Right lung (tissue), 5 donors: ENCODE data around the gene ADCY5. TPM values are rescaled to one million over a fixed set of nuclear protein-coding genes. Genes with fewer than 3 reads are reported as not detected.
A peak's percentile ranks its signal among the peaks of the same experiment; 100 is the strongest.

Source experiments
- DNase-seq, 2 donors: peaks; one replicate each; pipeline ENCODE4 v3.0.0-alpha.2; 2013
- polyA plus RNA-seq, 5 donors: library from polyadenylated mRNA; unstranded; fragments of 120-200 nt; gene quantifications; one replicate each; pipeline versions ENCODE4 v1.2.1 to v1.2.3, GENCODE V29; 2013; ENCODE audit warnings: inconsistent platforms in 1 of 5, low replicate concordance in 1 of 5; ENCODE audit not compliant: insufficient read length in 5 of 5, insufficient read depth in 1 of 5

The ADCY5 gene
- polyA plus RNA-seq, 5 donors: 12.1 to 14.9 (median 13.4) TPM

DNA sequence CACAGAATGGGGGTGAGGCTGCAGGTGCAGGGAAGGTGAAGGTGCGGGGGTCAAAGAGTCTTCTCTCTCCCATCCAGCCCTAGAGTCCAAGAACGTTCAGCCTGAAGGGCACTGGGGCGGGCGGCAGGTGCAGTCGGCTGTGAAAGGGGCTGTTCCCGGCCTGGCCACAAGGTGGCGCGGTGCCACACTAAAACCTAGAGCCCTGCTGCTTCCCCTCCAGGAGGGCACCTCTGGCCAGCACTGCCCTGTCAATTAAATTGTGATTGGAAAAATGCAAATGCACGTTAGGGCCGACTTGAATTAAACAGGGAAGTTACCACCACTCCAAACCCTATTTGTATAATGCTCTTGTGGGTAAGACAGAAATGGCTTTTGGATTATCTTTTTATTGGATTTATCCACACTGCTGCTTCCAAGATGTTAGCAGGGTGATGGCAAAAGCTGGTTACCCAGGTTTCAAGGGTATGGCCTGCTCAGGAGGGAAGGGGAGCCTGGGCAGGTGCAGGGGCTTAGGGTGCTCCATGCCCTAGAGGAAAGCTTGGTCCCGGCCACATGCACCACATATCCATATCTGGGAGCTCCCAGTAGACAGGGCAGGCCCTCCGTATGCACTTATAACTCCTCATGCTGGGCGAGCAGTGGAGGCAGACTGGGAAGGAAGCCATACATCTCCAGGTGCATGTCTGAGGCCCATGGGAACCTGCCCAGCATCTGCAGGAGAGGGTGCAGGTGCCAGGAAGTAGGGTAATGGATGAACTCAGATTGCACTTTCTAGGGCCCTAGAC, 119.8 kb downstream of the ADCY5 start:
- DNase-seq: peak; percentile 42 to 59

DNA sequence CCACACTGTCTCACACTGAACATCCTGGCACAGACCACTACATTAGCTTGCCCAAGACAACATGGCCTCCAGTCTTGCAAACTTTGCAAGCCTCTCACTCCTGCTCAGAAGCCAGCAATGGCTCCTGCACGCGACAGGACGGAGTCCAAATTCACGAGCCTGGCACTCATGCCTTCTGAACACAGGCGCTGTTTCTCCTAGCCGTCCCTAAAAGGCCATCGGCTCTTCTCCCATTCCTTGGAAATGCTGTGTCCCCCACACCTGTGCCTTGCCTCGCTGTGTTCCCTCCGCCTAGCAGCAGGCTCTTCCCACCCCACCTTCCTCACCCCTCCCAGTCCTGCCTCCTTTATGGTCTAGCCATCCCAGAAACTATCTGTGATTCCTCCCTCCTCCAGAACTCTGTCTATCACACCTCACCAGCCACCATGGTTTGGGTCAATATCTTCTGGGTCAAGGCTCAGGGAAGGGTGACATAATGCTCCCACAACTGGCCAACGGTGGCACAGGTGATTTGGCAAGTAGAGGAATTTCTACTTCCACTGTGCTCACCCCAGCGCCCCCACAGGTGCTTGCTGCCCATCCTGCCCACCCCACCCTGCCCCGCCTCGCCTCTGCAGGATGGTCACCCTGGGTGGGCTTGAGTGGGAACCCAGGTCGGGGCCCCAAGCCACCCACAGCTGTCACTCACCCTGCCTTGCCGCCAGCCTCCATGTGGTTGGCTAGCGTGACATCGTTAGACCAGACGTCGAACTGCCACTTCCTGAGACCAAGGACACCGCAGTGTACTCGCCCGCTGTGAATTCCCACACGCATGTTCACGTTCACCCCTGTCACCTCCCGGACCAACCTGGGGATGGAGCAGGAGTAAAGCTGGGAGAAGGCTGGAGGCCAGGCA, 120.7 kb downstream of the ADCY5 start:
- no peak for DNase-seq

DNA sequence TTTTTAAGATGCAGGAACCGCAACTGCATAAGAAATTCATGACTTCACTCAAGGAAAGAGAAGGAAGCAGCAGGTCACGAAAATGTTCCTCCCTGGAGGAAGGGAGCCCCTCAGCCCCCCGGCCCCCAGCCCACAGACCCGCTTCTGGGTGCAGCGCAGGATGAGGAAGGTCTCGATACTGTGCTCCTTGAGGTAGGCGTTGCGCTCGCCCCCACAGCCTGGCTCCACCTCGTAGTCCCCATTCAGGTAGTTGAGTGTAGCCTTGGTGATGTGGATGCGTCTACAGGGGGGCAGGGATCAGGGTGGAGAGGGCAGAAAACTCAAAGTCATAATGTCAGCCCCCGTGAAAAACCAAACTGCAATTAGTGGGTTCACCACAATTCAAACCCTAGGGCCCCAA, 121.4 kb downstream of the ADCY5 start:
- DNase-seq: no peak

DNA sequence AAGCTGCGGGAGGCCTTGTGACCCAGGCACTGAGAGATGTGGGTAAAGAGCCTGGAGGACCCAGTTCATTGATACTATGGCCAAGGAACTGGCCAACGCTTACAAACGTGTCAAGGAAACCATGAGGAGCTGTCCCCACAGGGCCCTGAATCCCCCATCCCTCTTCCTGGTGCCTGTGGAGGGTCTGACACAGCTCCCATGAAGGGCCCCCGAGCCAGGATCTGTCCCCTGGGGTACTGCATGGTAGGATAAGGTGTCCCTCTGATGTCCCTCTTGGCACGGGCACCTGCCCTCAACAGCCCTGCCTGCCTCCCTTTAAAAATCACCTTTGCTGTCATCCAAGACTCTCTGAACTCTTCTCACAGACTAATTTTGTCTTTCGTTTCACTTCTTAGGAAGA, 122.4 kb downstream of the ADCY5 start:
- no peak for DNase-seq

DNA sequence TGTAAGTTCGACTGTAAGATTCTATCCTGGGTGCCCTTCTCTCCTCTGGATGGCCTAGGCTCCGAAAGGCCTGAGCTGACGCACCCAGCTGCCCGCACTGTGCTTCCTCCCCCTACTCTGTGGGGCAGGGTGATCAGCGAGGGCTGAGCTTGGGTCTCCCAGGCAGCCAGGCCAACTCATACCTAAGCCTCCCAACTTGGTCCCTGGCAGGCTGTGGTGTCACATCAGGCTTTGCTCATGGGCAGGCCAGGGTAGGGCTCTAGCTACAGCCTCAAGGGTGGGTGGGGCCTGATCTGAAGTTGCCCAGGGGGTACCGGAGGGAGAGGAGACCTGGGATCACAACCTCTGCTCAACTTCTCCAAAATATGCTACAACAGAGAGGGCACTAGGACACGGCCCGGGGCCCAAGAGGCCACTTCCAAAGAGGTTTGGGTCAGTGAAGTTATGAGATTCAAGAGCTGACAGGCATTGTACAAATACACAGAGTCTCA, 123.1 kb downstream of the ADCY5 start:
- DNase-seq: no peak

DNA sequence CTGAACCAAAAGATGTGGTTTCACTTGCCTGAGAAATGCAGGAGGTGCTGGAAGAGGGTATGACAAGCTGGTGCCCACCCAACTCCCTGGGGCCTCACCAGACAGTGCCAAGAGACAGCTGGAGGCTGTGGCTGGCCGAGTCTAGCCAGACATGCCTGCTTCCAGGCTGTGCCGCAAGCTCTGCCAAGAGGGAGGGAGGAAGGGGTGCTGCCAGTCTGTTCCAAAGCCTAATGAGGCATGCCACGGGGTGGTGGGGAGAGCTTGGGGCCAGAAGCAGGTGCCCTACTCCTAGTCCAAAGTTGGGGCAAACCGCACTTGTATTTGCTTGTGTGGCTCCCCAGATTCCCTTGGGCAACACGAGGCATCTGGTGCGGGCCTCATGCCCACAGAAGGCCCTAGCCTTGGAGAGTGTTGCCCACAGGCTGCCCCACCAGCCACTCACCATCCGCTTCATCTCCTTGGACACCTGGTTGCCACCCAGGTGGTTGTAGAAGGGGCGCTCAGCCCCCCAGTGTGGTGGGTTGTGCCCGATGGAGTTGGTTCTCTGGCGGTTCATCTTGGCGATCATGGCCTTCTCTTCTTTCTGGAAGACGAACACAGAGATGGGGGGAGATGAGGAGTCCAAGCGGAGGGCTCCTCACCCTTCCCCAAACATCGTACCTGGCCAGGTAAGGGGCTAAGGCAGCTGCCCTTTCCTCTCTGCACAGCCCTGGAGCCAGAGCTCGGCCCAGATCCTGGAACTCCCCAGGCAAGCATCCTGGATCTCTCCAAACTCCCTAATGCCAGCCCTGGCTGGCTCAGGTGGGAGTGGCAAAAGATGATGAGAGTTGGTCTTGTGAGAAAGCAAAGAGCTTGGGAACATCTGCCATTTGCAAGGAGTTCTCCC, 123.8 kb downstream of the ADCY5 start:
- no peak for DNase-seq

DNA sequence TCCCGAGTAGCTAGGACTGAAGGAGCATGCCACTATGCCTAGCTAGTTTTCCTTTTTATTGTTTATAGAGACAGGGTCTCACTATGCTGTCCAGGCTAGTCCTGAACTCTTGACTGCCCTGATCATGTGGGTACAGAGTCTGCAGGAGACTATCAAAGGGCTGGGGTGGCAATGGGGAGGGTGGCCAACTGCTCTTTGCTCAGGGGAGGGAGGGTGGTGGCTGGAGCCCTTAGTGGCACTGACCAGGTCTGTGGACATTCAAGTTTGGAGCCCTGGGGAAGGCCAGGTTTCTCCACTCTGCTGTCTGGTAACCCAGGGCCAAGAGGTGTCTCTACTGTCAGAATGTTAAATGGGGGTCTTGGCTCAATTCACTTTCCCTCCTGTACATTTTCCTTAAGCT, 125.1 kb downstream of the ADCY5 start:
- no peak for DNase-seq

DNA sequence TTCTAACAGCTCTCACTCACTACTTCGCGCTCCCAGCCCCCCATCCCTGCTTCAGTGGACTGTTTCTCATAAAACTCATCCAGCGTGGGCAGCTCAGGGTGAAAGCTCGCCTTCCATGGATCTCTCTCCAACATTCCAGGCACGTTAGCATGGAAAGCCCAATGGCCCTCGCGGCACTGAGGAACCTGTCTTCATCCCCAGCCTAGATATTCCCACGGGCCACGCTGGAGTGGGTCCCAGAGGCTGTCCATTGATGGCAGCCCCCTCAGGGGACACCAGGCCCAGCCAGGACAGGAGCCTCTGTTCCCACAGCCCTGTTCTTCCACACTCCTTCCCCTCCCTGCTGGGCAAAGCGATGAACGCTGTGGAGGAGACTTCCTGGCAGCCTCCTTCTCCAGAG, 126.0 kb downstream of the ADCY5 start:
- no peak for DNase-seq

DNA sequence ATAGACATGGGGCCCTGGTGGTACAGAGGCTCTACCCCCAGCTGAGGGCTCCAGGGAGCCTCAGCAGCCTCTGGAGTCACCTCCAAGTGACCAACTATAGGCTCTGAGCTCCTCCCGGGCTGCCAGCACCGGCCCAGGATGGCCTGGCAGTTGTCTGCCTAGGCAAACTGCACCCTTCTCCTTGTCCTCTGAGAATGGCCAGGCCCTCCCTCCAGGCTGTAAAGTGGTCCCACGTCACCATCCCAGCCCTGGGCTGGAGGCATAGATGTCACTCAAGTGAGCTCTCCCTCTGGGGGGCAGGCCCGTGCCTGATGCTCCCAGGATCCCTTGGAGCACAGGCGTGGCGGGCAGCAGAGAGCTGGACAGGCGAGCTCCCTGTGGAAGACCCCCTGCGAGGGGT, 127.1 kb downstream of the ADCY5 start:
- no peak for DNase-seq

DNA sequence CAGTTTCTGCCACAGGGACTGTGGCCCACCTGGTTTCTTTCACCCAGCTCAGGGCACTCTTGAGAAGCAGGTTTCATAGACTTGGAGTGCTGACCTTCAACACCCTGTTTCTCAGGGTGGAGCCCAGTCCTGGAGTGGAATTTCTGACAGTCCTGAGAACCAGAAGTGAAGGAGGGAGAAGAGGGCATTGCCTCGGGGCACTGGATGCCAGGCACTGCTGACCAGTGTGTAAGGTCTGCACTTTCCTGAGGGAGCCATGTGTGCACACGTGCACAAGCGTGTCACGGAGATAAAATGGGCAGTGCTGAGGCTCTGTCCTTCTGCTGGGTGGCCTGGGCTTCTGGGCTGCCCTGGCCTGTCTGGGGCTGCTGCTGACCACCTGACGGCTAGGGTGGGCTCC, 128.7 kb downstream of the ADCY5 start:
- no peak for DNase-seq

DNA sequence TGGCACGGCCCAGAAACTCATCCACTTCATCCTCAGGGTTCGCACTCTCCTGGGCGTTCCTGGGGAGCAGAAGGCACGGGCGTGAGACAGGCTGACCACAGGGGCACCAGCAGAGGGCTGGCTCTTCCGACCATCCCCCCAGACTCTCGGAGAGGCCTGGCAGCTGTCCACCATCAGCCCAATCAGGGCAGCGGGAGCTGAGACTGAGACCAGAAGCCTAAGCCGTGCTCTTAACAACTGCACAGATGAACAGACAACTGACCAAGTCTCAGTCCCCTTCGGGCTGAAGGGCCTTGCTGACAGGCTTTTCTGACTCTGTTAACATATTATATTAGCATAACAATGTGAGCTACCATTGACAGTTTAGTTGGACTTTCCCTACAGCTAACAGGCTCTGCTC, 129.1 kb downstream of the ADCY5 start:
- DNase-seq: no peak

DNA sequence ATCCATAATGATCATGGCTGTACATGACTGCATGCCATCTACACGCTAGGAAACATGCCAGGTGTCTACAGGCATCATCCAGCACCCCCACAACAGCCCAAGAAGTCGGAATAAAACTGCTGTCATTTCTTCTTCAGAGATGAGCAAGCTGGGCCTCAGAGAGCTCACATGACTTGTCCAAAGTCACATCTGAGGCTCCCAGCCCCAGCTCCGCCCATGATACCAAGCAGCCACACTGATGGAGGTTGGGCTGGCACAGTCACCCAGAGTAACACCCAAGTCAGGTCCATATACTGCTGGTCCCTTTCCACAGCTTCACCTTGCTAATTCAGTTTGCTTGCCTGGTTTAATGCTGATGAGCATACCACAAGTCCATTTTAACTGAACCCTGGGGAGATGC, 130.5 kb downstream of the ADCY5 start:
- no peak for DNase-seq

DNA sequence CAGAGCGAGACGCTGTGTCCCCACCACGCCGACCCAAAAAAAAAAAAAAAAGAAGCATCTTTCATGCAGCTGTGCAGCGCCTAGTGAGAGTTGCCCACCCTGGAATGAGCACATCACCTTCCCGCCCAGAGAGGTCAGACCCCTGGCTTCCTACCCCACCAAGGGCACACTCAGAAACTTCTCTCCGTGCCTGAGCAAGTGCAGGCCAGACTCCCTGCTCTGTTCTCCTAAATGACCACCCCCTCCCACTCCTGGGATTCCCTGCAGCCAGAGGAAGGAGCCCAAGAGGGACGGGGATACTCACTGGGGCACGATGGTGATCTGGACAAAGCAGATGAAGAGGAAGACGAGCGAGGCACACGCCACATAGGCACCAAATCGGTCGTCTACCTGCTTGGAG, 131.2 kb downstream of the ADCY5 start:
- DNase-seq: no peak

DNA sequence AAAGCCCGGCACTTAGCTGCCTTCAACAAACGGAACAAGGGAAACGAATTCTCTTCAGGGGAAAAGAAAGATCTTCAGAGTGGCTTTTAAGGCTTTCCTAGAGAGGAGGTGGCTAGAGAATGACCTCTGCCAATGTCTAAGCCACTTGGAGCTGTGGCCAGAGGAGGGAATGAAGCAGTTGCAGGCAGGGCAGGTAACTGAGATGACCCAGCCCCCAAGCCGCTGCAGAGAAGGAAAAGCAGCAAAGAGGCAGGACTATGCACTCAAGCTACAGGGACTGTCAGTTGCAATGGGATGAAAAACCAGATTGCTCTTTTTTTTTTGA, 133.7 kb downstream of the ADCY5 start:
- no peak for DNase-seq

DNA sequence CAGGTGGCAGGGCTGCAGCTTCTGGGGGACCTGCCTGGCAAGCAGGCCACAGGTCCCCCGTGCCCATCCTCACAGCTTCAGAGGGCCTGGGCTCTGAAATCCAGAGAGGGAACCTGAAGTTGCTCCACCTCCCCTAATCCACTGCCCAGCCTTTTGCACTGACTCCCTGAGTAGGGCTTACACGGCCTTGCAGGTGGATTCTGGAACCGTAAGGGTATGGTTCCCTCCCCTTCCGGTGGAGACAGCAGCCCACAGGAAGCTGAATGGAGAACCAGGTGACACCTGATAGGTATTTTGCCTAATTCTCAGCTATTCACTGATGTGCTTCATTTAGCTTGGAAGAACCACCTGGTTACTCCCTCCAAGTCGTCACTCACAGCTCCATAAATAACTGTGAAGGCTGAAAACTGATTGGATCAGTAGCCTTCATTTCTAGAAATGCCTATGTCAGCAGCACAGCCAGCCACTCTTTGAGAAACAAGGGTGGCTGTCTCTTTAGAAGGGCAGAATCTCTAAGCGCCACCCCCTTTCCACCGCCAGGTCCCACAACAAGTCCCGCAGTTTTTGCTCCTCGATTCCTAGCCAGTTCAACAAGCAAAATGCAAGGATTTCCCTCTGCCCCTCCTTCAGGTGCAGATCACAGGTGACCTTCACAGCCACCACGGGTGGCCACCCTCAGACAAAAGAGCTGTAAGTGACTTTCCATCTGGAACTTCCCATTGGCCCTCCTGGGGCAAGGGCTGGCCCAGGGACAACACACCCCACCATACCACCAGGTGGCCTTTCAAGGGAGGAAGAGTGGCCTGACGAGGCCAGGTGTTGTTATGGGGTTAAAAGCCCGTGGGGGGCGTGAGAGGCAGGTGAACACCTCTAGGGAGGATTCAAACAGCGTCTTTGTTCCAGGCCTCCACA, 134.3 kb downstream of the ADCY5 start:
- DNase-seq: no peak

DNA sequence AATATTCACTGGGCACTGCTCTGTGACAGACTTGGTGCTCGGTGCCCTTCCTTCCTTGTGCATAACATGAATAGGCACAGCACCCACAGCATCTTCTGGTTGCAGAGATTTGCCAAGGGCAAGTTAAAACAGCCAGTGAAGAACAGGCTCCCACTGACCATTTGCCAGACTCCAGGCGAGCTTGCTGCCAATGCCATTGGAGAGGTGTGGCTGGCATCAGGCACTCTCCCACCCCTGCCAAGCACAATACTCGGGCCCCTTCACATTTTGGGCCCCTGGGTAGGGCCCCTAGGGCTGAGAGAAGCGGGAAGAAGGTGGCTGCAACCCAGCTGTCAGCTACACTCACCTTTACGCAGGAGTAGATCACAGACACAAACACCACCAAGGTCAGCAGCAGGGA, 135.0 kb downstream of the ADCY5 start:
- DNase-seq: no peak

DNA sequence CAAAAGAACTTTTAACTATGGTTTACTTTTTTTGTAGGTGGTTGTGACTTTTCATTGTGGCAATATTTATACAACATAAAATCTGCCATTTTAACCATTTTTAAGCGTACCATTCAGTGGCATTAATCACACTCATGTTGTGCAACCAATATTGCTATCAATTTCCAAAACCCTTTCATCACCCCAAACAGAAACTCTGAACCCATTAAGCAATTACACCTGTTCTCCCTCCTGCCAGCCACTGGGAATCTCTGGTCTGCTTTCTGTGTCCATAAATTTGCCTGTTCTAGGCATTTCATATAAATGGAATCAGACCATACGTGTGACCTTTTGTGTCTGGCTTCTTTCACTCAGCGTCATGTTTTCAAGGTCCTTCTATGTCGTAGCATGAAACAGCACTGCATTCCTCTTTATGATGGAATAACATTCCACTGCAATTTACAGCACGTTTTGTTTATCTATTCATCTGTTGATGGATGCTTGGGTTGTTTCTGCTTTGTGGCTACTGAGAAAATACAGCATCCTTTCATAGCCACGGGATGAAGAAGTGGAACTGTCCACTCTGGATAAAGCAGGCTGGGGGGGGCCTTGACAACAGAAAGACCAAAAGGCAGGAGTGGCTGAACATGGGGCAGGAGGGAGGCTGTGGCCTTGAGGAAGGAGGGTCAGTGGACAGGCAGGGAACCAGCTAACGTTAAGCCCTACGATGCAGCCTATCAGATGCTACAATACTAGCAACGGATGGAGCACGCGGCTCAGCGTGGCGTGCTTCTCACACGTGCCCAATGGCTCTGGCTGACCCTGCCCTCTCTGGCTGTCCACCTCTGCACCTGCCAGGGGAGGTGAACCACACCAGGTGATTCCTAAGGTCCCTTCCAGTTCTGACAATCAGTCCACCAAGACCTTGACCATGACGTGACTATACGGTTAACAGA, 136.3 kb downstream of the ADCY5 start:
- no peak for DNase-seq

DNA sequence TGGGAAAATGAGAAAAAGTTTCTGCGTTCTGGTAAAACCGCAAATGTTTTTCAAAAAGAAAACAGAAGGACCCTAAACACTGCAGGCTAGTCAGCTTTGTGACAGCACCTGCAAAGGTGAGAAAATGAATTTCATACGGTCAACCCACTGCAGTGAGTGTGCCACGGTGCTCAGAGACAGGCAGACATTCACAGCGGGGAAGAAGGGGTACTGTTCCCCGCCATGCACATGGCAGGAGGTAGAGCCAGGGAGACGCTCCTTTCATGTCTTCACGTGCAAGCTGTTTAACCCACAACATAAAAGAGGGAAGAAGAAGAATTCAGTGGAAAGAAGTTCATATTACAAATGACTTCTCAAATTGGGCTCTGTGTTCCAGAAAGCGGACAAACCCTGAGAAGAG, 137.7 kb downstream of the ADCY5 start:
- no peak for DNase-seq

DNA sequence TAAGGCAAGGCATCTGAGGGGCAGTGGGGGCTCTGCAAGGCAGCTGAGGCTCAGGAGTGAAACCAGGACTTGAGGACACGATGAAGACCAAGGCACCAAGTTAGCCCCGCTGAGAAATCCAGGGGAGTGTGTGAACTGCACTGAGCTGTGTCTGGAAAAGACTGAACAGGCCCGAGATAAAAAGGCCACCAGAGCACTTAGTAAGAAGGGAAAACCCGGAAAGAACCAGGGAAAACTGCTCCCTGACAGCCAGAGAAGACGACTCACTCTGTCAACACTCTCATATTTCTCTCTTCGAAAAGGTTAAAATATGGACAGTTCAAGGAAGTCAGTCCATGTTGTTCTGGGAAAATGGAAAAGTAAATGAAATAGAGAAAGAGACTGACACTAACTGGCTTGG, 138.1 kb downstream of the ADCY5 start:
- no peak for DNase-seq

DNA sequence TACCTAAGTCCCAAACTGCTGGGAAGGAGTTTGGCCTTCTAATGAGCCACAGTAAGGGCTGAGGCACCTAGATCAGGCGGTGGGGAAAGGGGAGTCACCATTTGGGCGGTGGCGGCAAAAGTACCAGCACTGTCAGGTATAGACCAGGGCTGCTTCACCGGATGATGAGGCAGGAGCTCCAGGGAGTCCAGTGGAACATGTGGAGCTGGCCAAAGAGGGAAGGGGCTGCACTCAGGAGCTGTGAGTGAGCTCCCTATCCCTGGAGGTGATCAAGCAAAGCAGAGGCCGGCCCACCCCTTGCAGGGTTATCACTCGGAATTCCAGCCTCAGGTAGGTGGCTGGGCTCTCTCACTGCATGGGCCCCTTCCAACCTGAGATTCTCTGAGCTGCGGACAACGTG, 138.7 kb downstream of the ADCY5 start:
- no peak for DNase-seq
